IPS DF 6.9 (cell line): ENCODE measurements around the gene STAB1.

Experiments
- DNase-seq: peaks from one replicate; pipeline ENCODE4 v3.0.0-alpha.2; 2013; ENCODE audit warnings: low read depth, low spot score
- H3K27ac ChIP-seq: one replicate; pipeline ENCODE4 v1.5.1; 2013; ENCODE audit warnings: low read length, control low read depth
- H3K27me3 ChIP-seq: 2 replicates; pipeline ENCODE4 v1.6.1; 2013; ENCODE audit warnings: mild to moderate bottlenecking, low read length; ENCODE audit not compliant: control insufficient read depth, insufficient read depth
- H3K36me3 ChIP-seq: 2 replicates; pipeline ENCODE4 v1.6.1; 2013; ENCODE audit warnings: low read length; ENCODE audit not compliant: control insufficient read depth, insufficient read depth
- H3K4me1 ChIP-seq: 2 replicates; pipeline ENCODE4 v1.6.1; 2013; ENCODE audit warnings: low read length; ENCODE audit not compliant: control insufficient read depth, insufficient read depth
- H3K4me3 ChIP-seq: 2 replicates; pipeline ENCODE4 v1.5.1; 2013; ENCODE audit warnings: mild to moderate bottlenecking, low read length
- H3K9me3 ChIP-seq: 2 replicates; pipeline ENCODE4 v1.6.1; 2013; ENCODE audit warnings: low read length, inconsistent platforms; ENCODE audit not compliant: control insufficient read depth, insufficient read depth
- WGBS: extraction: QIAGEN DNeasy Blood & Tissue Kit; methylation state at CpG from one replicate; pipeline ENCODE4 v1.1.7; 2013; ENCODE audit warnings: mixed read lengths, missing lambda C conversion rate; ENCODE audit not compliant: insufficient read length, insufficient coverage; 5-methylcytosine and 5-hydroxymethylcytosine counted together

Gene STAB1

GRCh38 chr3:52512727-52513126 lies 17.6 kb downstream of the STAB1 start:
- DNase-seq = no peak
- H3K36me3 ChIP-seq = no peaks in the 10 kb centered on the region
- H3K27me3 ChIP-seq = no peaks in the 10 kb centered on the region
- no peaks in the 10 kb centered on the region; the same call in 1 of the 2 replicates for H3K4me1 ChIP-seq
- WGBS = no CpG with 5 or more reads among the region's 17 CpGs
- H3K27ac ChIP-seq = no peak overlapping the region
- no peak overlapping the region for H3K4me3 ChIP-seq
- H3K9me3 ChIP-seq = no peaks in the 10 kb centered on the region

- Histone ChIP-seq H3K27me3 (no peaks in the 10 kb centered on the region), H3K4me3 (no peak overlapping the region), H3K27ac (no peak overlapping the region), H3K4me1 (no peaks in the 10 kb centered on the region; the same call in 1 of the 2 replicates), H3K9me3 (no peaks in the 10 kb centered on the region), H3K36me3 (no peaks in the 10 kb centered on the region)
- no peak for DNase-seq
- no CpG with 5 or more reads among the region's 7 CpGs for WGBS
Observed at GRCh38 chr3:52513281-52513680, 18.1 kb downstream of the STAB1 start.

GRCh38 chr3:52514576-52514975 lies 19.4 kb downstream of the STAB1 start:
- H3K27me3 ChIP-seq = no peaks in the 10 kb centered on the region
- DNase-seq = no peak
- H3K4me1 ChIP-seq = peaks cover 4% of the 10 kb centered on the region
- no peaks in the 10 kb centered on the region for H3K9me3 ChIP-seq
- H3K4me3 ChIP-seq = no peak overlapping the region
- no CpG with 5 or more reads among the region's 11 CpGs for WGBS
- no peak overlapping the region for H3K27ac ChIP-seq
- H3K36me3 ChIP-seq = no peaks in the 10 kb centered on the region

- no CpG with 5 or more reads among the region's 6 CpGs for WGBS
- no peaks in the 10 kb centered on the region for H3K36me3 ChIP-seq
- H3K27ac ChIP-seq = no peak overlapping the region
- no peaks in the 10 kb centered on the region for H3K27me3 ChIP-seq
- H3K9me3 ChIP-seq = no peaks in the 10 kb centered on the region
- H3K4me3 ChIP-seq = no peak overlapping the region
- DNase-seq = no peak
- H3K4me1 ChIP-seq = peaks cover 4% of the 10 kb centered on the region
Observed at GRCh38 chr3:52515192-52515591, 20.1 kb downstream of the STAB1 start.

- Histone ChIP-seq H3K4me1 (peaks cover 4% of the 10 kb centered on the region), H3K4me3 (no peak overlapping the region), H3K27ac (no peak overlapping the region), H3K9me3 (no peaks in the 10 kb centered on the region), H3K36me3 (no peaks in the 10 kb centered on the region), H3K27me3 (no peaks in the 10 kb centered on the region)
- DNase-seq = no peak
- no CpG with 5 or more reads among the region's 19 CpGs for WGBS
Observed at GRCh38 chr3:52516509-52517195, 21.5 kb downstream of the STAB1 start.

- Histone ChIP-seq H3K27me3 (no peaks in the 10 kb centered on the region), H3K27ac (no peak overlapping the region), H3K4me1 (peaks cover 4% of the 10 kb centered on the region; the same call in 1 of the 2 replicates), H3K4me3 (peak overlapping the region; percentile 56; the same call in 1 of the 2 replicates), H3K9me3 (no peaks in the 10 kb centered on the region), H3K36me3 (no peaks in the 10 kb centered on the region)
- DNase-seq = no peak
- whole genome bisulfite sequencing = no CpG with 5 or more reads among the region's 25 CpGs
Observed at GRCh38 chr3:52517796-52518722, 22.9 kb downstream of the STAB1 start.

- Histone ChIP-seq H3K4me1 (peaks cover 4% of the 10 kb centered on the region; the same call in 1 of the 2 replicates), H3K27ac (no peak overlapping the region), H3K9me3 (no peaks in the 10 kb centered on the region), H3K27me3 (no peaks in the 10 kb centered on the region), H3K36me3 (no peaks in the 10 kb centered on the region; the same call in 1 of the 2 replicates), H3K4me3 (peak overlapping the region; percentile 56; the same call in 1 of the 2 replicates)
- DNase-seq = no peak
- no CpG with 5 or more reads among the region's 50 CpGs for WGBS
Observed at GRCh38 chr3:52518723-52519444, 23.7 kb downstream of the STAB1 start.

- Histone ChIP-seq H3K36me3 (peaks cover 7% of the 10 kb centered on the region), H3K4me1 (peaks cover 4% of the 10 kb centered on the region; the same call in 1 of the 2 replicates), H3K27me3 (no peaks in the 10 kb centered on the region), H3K9me3 (no peaks in the 10 kb centered on the region), H3K27ac (no peak overlapping the region), H3K4me3 (no peak overlapping the region; the same call in 1 of the 2 replicates)
- DNase-seq = no peak
- WGBS = no CpG with 5 or more reads among the region's 22 CpGs
Observed at GRCh38 chr3:52519445-52520140, 24.5 kb downstream of the STAB1 start.

- H3K4me3 ChIP-seq = no peak overlapping the region
- no peak for DNase-seq
- no peaks in the 10 kb centered on the region for H3K27me3 ChIP-seq
- no peaks in the 10 kb centered on the region for H3K9me3 ChIP-seq
- no CpG with 5 or more reads among the region's 14 CpGs for WGBS
- no peak overlapping the region for H3K27ac ChIP-seq
- H3K4me1 ChIP-seq = peaks cover 4% of the 10 kb centered on the region; the same call in 1 of the 2 replicates
- H3K36me3 ChIP-seq = peaks cover 11% of the 10 kb centered on the region
Observed at GRCh38 chr3:52520141-52520667, 25.1 kb downstream of the STAB1 start.
